RKO (cell line): ENCODE data around the gene LRRC14B.
"Not testable (repeated sequence)": the region's sequence is repeated elsewhere in the genome, so short reads cannot be mapped to it uniquely, and the experiment has no call there.

Experiments
- DNase-seq: peaks from one replicate; pipeline ENCODE4 v3.0.0-alpha.2; 2016; ENCODE audit warnings: low spot score

Gene LRRC14B

DNA sequence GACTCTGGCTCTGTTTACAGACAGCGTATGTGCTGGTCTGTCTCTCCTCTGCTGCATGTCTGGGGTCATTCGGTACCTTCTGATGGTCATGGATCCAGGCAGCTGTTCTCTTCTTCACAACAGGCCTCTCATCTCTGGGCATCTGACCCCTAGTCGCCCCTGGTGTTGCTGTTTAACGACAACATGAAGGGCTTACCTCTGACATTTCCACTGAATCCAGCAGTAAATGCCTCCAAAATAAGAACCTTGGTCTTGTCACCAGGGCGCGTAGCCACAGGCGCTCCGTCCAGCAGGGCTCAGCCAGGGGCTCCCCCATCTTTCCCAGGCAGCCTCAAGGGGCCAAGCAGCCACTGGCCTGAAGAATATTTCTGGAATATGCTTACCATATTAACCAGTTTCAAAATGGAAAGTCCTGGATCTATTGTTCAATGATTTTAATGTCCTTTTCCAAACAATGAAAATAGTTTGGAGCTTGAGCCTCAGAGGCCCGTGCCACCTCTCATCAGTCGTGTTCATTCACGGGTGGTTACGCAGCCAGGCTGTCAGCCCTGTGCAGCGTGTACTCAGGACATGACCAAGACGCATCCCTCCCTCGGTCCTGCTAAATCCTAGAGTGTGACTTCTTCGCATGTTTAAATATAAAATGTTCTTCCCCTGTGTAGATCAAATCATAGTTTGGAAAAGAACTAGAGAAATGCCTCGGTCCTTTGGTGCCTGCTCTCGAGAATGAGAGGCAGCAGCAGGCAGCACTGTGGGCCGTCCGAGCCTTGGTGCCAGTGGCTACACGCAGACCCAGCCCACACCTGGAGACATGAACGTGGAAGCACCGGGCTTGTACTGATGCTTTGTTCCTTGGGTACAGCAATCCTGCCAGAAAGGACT is 30.1 kb upstream of the LRRC14B start:
- DNase-seq = no peak

DNA sequence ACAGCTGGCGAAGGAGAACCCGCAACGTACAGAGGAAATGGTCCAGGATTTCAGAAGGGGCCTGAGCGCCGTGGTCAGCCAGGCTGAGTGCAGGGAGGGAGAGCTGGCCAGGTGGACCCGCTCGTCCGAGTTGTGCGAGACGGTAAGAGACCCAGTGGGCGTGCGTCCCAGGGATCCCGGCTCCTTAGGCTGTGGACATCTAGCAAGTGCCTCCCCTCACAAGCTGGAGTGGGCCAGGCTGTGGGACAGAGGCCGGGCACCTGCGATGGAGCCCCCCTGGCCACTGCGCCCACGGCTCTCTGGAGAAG is 29.5 kb upstream of the LRRC14B start:
- no peak for DNase-seq

DNA sequence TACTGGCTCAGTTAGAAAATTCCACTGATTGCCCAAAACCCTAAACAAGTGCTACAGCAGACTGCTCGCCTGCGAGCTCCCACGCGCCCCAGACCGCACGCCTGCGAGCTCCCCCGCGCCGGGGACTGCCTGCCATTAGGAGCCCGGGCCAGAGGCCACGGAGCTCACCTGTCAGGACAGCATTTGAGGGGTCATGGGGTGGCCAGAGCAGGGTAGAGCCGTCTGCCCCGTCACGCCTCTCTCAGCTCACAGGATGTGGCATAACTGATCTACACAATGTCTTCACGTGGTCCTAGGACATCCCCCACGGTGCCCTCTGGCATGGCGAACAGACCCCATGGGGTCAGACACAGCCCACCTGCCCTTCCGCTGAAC is 29.1 kb upstream of the LRRC14B start:
- no peak for DNase-seq

DNA sequence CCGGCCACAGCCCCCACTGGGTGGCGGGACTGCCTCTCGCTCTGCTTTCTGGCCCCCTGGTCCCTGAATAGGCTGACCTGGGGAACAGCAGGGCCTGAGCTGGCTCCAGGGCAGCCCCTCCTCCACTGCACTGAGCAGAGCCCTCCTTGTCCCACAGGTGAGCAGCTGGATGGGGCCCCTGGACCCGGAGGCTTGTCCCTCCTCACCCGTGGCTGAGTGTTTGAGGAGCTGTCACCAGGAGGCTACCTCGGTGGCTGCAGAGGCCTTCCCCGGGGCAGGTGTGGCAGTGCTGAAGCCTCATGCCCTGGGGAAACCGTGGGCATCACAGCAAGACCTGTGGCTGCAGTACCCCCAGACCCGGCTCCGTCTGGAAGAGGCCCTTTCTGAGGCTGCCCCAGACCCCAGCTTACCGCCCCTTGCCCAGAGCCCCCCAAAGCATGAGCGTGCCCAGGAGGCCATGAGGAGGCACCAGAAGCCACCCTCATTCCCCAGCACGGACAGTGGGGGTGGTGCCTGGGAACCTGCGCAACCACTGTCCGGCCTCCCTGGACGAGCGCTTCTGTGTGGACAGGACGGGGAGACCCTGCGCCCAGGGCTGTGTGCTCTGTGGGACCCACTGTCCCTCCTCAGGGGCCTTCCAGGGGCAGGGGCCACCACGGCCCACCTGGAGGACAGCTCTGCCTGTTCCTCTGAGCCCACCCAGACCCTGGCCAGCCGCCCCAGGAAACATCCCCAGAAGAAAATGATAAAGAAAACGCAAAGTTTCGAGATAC is 28.5 kb upstream of the LRRC14B start:
- DNase-seq = no peak

DNA sequence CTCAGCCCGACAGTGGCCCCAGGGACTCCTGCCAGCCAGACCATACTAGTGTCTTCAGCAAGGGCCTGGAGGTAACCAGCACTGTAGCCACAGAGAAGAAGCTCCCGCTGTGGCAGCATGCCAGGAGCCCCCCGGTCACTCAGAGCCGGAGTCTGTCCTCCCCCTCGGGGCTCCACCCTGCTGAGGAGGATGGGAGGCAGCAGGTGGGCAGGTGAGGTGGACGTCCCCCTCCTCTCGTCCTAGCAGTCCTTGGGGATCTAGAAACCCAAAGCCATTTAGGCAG is 28.0 kb upstream of the LRRC14B start:
- DNase-seq = no peak

DNA sequence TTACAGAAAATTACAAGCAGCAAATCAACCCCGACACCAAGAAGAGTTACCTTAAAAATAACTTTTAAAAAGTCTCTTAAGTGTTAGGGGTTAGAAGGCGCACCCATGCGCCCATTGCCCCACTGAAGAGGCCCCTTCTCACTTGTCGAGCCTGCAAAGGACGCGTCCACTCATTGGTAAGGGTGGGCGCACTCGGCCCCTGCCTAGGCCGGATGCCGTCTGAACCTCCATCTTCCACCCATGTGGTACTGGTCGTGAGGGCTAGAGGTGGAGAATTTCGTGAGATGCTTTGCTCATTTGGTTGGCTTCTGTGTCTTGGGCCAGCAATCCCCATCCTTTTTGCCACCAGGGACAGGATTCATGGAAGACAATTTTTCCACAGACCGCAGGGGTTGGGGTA is 27.5 kb upstream of the LRRC14B start:
- DNase-seq = no peak

DNA sequence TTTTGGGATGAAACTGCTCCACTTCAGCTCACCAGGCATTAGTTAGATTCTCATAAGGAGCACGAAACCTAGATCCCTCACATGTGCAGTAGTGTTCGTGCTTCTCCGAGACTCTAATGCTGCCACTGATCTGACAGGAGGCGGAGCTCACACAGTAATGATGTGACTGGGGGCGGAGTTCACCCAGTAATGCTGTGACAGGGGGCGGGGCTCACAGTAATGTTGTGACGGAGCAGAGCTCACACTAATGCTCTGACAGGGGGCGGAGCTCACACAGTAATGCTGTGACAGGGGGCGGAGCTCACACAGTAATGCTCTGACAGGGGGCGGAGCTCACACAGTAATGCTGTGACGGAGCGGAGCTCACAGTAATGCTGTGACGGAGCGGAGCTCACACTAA is 27.1 kb upstream of the LRRC14B start:
- DNase-seq = no peak

DNA sequence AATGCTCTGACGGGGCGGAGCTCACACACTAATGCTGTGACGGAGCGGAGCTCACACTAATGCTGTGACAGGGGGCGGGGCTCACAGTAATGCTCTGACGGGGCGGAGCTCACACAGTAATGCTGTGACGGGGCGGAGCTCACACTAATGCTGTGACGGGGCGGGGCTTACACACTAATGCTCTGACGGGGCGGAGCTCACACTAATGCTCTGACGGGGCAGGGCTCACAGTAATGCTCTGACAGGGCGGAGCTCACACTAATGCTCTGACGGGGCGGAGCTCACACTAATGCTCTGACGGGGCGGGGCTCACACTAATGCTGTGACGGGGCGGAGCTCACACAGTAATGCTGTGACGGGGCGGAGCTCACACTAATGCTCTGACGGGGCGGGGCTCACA is 26.5 kb upstream of the LRRC14B start:
- DNase-seq = not testable (repeated sequence)

DNA sequence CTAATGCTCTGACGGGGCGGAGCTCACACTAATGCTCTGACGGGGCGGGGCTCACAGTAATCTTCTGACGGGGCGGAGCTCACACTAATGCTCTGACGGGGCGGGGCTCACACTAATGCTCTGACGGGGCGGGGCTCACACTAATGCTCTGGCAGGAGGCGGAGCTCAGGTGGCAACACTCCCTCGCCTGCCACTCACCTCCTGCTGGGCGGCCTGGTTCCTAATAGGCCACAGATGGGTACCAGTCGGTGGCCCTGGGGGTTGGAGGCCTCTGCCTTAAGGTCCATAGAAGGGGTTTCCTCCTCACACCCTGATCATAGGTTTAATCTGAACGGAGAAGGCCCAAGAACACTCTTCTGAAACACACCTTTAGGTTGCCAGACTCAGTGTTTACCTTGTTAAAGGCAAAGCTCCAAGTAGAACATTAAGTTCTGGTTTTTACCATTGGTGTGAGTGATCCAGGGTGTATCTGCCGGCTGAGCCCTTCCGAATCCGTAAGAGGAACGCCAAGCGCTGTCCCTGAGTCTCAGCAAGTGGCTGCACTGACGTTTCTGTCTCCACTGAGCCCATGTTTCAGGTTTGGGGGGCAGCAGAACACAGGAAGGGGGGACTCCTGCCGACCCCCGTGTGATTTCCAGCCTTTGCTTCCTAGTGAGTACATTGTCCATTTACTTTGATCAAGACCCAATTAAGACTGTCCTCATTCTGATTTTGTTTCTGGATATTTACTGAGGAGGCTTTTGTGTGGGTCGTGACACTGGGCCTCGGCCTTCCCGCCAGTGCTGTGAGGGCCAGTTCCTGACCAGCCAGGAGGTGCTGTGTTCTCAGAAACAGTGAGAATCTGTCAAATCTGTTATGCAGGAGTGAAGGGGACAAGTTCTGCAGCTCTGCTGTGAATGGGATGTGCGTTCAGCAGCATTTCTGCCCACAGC is 24.6 kb upstream of the LRRC14B start:
- DNase-seq = no peak

DNA sequence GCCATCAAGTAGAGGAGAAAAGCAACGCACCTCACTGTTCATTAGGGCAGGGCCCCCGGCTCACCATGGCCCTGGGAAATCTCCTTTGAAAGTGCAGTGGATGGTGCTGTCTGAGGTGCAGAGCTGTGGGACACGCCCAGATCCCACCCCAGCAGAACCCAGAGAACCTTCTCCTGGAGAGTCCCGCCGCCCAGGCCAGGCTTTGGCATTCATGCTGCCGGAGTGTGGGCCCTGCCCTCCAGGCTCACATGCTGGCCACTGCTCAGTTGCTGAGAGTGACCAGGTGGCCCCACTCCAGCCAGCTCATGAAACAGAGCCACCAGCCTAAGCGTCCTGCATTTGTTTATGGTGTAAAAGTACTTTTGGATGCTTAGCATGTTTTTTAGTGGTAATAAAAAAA is 23.8 kb upstream of the LRRC14B start:
- no peak for DNase-seq

DNA sequence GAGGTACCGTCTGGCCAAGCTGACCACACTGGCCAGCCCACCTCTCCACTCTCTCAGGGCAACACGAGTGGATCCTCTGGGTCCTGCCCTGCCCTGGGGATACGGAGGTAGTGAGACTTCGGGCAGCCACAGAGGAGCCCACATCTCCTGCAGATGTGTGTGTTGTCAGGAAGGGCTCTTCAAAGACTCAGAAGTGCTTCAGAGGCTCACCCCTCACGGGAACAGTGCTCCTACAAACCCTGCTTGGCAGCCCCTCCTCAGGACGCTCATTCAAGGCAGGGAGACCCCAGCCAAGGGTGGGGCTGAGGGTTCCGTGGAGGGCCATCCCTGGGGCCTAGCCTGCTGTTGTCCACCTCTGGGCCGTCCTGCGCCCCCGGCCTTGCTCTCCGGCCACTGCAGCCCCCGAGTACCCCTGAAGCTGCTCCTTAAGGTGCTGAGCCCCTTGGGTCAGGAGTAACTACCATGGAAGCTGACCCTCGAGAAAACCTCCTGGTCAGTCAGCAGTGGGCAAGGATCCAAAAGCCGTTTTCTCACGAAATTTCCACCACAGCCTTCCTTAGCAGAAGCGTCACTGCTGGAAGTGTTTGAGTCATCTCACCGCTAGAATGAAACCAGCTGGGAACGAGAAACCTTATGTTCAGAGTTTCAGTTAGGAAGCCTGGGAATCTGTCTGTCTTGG is 23.2 kb upstream of the LRRC14B start:
- peak; percentile 48 for DNase-seq

DNA sequence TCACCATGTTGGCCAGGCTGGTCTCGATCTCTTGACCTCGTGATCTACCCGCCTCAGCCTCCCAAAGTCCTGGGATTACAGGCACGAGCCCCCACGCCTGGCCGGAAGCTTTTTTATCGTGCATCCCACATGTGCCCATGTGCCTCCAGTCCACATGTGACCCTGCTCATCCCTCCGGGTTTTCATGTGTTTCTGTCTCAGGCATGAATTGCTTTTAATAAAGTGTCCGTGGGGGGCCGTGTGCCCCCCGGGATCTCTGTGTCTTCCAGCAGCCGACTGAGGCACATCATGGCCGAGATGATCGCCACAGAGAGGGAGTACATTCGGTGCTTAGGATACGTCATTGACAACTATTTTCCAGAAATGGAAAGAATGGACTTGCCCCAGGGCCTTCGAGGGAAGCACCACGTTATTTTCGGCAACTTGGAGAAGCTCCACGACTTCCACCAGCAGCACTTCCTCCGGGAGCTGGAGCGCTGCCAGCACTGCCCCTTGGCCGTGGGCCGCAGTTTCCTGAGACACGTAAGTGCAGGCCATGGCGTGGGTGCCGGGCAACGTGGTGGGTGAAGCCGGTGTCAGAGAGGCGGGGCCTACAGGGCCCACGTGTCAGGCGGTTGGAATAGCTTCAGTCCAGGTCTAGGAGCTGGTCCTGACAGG is 22.1 kb upstream of the LRRC14B start:
- no peak for DNase-seq

DNA sequence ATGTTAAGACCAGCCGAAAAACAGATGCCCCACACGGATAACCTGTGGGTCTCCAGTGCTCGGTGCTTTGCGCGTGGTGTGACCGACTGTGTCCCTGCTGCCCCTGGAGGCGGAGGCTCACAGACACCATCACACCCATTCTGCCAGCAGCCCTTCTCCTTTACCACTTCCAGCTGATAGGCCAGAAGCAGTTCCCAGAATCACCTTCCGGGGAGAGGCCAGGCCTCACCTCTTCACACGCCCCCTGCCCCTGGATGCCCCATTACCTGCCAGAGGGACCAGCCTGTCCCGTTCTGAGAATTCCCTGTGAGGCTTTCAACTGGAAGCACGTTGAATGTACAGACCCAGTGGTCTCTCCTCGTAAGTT is 21.6 kb upstream of the LRRC14B start:
- no peak for DNase-seq

DNA sequence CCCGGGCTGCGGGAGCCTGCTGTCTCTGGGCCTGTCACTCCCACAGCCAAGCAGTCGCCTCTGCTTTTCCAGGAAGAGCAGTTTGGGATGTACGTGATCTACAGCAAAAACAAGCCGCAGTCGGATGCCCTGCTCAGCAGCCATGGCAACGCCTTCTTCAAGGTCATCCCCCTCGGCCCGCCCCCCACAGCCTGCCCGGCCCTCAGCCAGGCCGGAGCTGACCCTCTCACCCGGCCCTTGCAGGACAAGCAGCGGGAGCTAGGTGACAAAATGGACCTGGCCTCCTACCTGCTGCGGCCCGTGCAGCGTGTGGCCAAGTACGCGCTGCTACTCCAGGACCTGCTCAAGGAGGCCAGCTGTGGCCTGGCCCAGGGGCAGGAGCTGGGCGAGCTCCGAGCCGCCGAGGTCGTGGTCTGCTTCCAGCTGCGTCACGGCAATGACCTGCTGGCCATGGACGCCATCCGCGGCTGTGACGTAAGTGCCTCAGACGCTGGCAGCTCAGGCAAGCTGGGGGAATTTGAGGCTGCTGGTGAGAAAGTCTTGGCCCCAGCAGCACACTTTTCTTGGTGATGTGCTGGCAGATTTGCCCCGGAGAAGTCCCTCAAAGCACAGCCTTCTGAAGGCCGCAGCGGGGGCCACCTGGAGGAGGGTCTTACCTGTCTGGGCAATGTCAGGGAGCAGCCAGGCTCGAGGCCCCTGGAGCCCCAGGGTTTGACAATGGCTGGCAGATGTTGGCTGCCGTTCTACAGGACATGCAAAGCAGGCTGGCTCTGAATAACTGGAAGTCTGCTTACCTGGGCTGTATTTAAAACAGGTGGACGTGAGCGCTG is 20.1 kb upstream of the LRRC14B start:
- no peak for DNase-seq

DNA sequence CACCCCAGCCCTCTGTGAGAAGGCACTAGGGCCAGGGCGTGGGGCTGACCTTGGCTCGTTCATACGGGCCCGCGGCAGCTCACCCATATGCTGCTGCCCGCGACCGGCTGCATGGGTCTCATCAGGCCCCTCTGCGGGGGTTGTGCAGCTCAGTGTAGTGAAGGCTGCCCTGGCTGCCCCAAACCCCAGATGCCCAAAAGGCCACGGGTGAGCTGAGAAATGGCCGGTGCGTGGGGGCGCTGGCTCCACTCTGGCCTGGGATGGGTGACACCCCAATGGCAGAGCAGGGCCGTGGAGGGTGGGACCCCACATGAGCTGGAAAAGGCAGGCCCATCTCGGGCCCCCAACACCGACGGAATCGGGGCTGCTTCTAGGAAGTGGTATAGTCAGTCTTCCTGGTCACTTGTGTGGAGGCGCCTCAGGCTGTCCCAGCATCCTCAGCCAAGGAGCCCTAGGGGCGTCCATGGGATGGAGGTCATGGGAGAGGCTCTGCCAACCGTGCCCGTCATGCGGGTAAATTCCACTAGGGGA is 19.4 kb upstream of the LRRC14B start:
- no peak for DNase-seq

DNA sequence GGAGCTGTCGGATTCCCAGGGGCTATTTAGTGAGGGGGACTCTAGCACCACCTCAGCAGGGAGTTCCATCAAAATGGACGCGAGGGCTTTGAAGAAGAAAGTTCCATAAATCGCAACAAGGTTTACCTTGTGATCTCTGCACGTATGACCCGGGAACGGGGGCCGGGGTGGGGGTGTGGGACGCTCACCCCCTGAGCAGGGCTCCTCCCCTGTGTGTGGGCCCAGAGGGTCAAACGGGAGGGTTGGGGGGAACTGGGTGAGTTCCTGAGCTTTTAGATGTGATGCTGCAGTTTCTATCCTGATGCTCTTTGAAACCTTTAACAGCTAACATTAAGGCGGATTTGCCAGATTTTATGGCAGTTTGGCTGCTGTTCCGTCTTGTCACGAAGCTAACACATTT is 18.9 kb upstream of the LRRC14B start:
- DNase-seq = no peak

DNA sequence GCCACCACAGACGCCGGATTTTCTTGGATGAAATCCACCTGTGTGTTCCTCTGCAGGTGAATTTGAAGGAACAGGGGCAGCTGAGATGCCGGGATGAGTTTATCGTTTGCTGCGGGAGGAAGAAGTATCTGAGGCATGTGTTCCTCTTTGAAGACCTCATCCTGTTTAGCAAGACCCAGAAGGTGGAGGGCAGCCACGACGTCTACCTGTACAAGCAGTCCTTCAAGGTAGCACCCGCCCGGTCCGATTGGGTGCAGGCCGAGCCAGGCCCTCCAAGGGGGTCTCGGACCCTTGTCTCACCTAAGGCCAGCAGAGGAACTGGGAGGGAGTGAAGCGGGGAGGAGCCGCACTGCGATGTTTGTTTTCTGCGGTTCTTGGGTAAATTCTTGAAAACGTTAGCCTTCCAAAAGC is 18.4 kb upstream of the LRRC14B start:
- no peak for DNase-seq

DNA sequence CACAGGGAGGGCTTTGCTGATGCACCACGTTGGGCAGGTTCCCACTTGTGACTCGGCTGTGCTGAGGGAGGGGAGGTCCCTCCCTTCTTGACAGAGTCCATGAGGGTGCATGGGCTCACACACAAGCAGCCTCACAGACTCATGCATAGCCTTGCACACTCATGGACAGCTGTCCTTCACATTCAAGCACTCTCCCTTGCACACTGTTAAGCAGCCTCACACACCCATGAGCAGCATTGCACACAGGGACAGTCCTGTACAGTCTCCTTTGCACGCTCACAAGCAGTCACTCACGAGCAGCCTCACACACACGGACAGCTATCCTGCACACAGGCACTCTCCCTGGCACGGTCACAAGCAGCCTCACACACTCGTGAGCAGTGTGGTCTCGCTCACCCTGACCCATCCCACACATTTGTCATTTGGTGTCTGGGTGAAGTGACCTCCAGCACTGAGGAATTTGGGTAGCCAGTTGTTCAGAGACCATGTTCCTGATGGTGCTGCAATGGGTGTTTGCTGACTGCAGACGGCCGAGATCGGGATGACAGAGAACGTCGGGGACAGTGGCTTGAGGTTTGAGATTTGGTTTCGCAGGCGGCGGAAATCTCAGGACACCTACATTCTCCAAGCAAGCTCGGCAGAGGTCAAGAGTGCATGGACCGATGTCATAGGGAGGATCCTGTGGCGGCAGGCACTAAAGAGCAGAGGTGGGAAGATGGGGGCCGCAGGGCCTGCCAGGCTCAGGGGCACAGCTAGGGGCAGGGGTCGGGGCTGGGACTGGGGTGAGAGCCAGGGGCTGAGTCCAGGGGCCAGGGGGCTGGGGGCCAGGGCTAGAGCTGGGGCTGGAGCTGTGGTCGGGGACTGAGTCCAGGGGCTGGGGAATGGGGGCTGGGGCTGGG is 17.7 kb upstream of the LRRC14B start:
- no peak for DNase-seq

DNA sequence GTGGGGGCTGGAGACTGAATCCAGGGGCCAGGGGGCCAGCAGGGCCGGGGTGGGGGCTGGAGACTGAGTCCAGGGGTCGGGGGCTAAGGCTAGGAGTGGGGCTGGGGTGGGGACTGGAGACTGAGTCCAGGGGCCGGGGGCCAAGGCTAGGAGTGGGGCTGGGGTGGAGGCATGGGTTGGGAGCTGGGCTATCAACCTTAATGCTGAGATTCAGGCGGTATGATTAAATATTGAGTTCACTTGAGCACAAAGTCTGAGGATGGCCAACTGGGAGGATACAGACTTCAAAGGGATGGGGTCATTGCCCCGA is 17.0 kb upstream of the LRRC14B start:
- no peak for DNase-seq
